ENCODE results near the gene FUT6.

Gene FUT6

GRCh38 chr19:5827891-5828660 is 11.4 kb downstream of the FUT6 start:
- DNase-seq (ENCODE audit: low read depth), result peak; percentile 94
- TF ChIP-seq CTCF (conservative IDR thresholded peaks at IDR 0.05; ENCODE audit: low read depth, low read length), result no peak
- peak overlapping the region; percentile 79 for H3K4me3 ChIP-seq (ENCODE audit: low read depth, low read length)

GRCh38 chr19:5827342-5827890 is 12.1 kb downstream of the FUT6 start:
- no peak for TF ChIP-seq CTCF (conservative IDR thresholded peaks at IDR 0.05; ENCODE audit: low read depth, low read length)
- peak overlapping the region; percentile 79 for H3K4me3 ChIP-seq (ENCODE audit: low read depth, low read length)
- DNase-seq (ENCODE audit: low read depth), result no peak

DNA sequence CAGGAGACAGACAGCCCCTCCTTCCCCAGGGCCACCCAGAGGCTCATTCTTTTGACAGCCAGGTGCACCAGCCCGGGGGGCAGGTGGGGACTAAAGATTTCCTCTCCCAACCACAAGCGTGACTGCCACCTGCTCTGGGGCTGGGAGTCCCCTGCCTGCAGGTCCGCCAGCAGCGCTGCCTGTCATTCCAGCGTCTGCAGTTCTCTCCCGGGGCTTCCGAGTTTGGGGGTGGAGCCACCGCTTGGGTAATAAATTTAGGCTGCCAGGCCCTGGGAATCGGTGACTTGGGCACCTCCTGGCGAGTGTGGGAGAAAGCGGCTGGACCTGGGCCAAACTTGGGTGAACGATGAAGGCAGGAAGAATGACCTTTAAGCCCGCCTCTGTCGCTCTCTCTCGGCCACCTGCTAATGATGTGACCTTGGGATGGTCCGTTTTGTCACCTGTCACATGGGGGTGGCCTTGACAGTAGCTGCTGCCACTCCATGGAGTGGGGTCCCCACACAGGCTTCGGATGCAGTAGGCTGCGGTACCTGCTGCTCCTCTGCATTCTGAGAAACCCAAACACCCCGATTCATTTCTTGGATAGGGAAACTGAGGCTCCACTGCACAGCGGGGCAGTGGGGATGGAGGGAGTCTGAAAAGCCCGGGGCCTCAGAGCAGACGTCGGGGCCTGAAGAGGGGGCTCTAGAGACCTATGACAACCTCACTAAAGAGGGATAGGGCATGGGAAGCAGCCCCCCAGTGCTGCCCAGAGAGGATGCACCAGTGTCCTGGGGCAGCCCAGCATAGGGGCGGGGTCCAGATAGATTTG is 12.8 kb downstream of the FUT6 start:
- DNase-seq (ENCODE audit: low read depth), result no peak
- TF ChIP-seq CTCF (conservative IDR thresholded peaks at IDR 0.05; ENCODE audit: low read depth, low read length), result peak; percentile 12
- H3K4me3 ChIP-seq (ENCODE audit: low read depth, low read length), result peak overlapping the region; percentile 79

GRCh38 chr19:5825178-5825577 is 14.3 kb downstream of the FUT6 start:
- no peak for DNase-seq (ENCODE audit: low read depth)
- no peak overlapping the region for H3K4me3 ChIP-seq (ENCODE audit: low read depth, low read length)
- TF ChIP-seq CTCF (conservative IDR thresholded peaks at IDR 0.05; ENCODE audit: low read depth, low read length), result no peak

- H3K4me3 ChIP-seq (ENCODE audit: low read depth, low read length), result no peak overlapping the region
- no peak for TF ChIP-seq CTCF (conservative IDR thresholded peaks at IDR 0.05; ENCODE audit: low read depth, low read length)
- no peak for DNase-seq (ENCODE audit: low read depth)
Measured at GRCh38 chr19:5824751-5825150, 14.8 kb downstream of the FUT6 start.

DNA sequence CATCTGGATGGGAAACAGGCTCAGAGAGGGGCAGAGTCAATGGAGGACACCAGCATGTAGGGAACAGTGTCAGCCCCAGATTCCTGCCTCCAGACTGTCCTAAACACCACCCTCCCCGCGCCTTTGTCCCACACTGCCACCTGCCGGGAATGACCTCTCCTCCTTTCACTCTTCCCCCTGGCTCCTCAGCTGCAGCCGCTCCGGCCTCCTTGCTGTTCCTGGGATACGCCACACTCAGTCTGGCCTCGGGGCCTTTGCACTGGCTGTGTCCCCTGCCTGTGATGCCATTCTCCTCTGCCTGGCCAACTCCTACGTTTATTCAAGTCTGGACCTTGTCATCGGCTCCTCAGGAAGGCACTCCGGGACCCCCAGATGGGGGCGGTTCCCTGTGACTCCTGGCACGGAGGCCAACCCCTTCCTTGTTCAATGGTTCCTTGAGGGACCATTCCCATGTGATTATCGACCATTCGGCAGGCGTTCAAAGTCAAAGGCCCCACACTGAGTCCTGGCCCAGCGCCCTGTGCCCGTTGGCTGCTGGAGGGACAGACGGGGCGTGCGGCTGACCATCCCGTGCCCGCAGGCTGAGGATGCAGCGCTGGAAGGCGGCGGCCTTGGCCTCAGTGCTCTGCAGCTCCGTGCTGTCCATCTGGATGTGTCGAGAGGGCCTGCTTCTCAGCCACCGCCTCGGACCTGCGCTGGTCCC is 15.8 kb downstream of the FUT6 start:
- peak; percentile 17 for TF ChIP-seq CTCF (conservative IDR thresholded peaks at IDR 0.05; ENCODE audit: low read depth, low read length)
- no peak overlapping the region for H3K4me3 ChIP-seq (ENCODE audit: low read depth, low read length)
- no peak for DNase-seq (ENCODE audit: low read depth)
